ENCODE results near the gene CLDN9.

DNA sequence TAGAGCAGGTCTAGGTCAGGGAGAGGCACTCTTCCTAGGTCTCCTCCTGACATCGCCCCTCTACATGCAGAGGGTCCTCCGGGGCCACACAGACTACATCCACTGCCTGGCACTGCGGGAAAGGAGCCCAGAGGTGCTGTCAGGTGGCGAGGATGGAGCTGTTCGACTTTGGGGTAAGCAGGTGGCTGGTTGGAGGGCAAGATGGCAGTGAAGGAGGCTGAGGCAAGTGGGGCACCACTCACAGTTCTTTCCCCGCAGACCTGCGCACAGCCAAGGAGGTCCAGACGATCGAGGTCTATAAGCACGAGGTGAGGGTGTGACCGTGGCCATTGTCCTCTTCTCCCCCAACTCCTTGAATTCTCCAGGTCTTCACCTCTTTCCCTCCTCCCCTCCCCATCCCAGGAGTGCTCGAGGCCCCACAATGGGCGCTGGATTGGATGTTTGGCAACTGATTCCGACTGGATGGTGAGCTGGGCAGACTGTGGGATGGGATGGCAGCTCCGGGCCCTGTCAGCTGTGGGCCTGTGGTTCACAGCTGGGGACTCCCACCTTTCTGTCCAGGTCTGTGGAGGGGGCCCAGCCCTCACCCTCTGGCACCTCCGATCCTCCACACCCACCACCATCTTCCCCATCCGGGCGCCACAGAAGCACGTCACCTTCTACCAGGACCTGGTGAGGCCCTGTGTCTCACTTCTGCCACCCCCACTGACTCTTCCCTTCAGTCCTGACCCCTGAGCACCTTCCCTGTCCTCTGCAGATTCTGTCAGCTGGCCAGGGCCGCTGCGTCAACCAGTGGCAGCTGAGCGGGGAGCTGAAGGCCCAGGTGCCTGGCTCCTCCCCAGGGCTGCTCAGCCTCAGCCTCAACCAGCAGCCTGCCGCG, 14.1 kb downstream of the CLDN9 start:
- TF ChIP-seq EGR1 (conservative IDR thresholded peaks at IDR 0.05): no peak
- TF ChIP-seq ZBTB33 (CRISPR knock-in tag; IDR thresholded peaks at IDR 0.05): no peak
- no peak for TF ChIP-seq ZBTB40 (IDR thresholded peaks at IDR 0.05)
- no peak for TF ChIP-seq ZBTB40 (CRISPR knock-in tag; IDR thresholded peaks at IDR 0.05)
- no peak for TF ChIP-seq HNRNPLL (IDR thresholded peaks at IDR 0.05; ENCODE audit: low read depth, low read length, poor library complexity, severe bottlenecking)
- TF ChIP-seq SMC3 (conservative IDR thresholded peaks at IDR 0.05; ENCODE audit: insufficient read depth, low read depth, low read length): no peak
- TF ChIP-seq, protein P1, sequence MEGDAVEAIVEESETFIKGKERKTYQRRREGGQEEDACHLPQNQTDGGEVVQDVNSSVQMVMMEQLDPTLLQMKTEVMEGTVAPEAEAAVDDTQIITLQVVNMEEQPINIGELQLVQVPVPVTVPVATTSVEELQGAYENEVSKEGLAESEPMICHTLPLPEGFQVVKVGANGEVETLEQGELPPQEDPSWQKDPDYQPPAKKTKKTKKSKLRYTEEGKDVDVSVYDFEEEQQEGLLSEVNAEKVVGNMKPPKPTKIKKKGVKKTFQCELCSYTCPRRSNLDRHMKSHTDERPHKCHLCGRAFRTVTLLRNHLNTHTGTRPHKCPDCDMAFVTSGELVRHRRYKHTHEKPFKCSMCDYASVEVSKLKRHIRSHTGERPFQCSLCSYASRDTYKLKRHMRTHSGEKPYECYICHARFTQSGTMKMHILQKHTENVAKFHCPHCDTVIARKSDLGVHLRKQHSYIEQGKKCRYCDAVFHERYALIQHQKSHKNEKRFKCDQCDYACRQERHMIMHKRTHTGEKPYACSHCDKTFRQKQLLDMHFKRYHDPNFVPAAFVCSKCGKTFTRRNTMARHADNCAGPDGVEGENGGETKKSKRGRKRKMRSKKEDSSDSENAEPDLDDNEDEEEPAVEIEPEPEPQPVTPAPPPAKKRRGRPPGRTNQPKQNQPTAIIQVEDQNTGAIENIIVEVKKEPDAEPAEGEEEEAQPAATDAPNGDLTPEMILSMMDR (IDR thresholded peaks at IDR 0.05 in 2 of 3, conservative IDR thresholded peaks at IDR 0.05 in 1 of 3; ENCODE audit: insufficient read depth in 2 of 3, low read depth in 1 of 3, low read length in 3 of 3): no peak
- TF ChIP-seq HBP1 (CRISPR knock-in tag; IDR thresholded peaks at IDR 0.05): no peak
- TF ChIP-seq ZNF785 (CRISPR knock-in tag; IDR thresholded peaks at IDR 0.05): no peak
- no peak for TF ChIP-seq ELF1 (tag; IDR thresholded peaks at IDR 0.05)
- TF ChIP-seq GTF2F1 (IDR thresholded peaks at IDR 0.05; ENCODE audit: low read depth, low read length): no peak
- no peak for TF ChIP-seq ETV6 (IDR thresholded peaks at IDR 0.05; ENCODE audit: borderline replicate concordance in 1 of 2, low read depth in 2 of 2, low read length in 1 of 2)
- no peak for TF ChIP-seq ETV6 (CRISPR knock-in tag; IDR thresholded peaks at IDR 0.05; ENCODE audit: borderline replicate concordance)
- TF ChIP-seq ZNF316 (IDR thresholded peaks at IDR 0.05): no peak
